AG09309 (cell line): ENCODE measurements around the gene JUP.

Source experiments
- DNase-seq: peaks from one replicate; pipeline ENCODE4 v3.0.0-alpha.2; 2010; ENCODE audit warnings: low read depth
- H3K4me3 ChIP-seq: 2 replicates; pipeline ENCODE4 v1.5.1; 2011; ENCODE audit warnings: mild to moderate bottlenecking, low read depth, low read length, moderate library complexity; ENCODE audit not compliant: control insufficient read depth
- TF ChIP-seq, protein P1 (sequence below): IDR thresholded peaks from 2 replicates; pipeline ENCODE4 v1.5.1; 2011; ENCODE audit warnings: mild to moderate bottlenecking, low read depth, low read length, inconsistent platforms; ENCODE audit not compliant: insufficient read depth, control insufficient read depth; ENCODE audit errors: missing control alignments

JUP gene

DNA sequence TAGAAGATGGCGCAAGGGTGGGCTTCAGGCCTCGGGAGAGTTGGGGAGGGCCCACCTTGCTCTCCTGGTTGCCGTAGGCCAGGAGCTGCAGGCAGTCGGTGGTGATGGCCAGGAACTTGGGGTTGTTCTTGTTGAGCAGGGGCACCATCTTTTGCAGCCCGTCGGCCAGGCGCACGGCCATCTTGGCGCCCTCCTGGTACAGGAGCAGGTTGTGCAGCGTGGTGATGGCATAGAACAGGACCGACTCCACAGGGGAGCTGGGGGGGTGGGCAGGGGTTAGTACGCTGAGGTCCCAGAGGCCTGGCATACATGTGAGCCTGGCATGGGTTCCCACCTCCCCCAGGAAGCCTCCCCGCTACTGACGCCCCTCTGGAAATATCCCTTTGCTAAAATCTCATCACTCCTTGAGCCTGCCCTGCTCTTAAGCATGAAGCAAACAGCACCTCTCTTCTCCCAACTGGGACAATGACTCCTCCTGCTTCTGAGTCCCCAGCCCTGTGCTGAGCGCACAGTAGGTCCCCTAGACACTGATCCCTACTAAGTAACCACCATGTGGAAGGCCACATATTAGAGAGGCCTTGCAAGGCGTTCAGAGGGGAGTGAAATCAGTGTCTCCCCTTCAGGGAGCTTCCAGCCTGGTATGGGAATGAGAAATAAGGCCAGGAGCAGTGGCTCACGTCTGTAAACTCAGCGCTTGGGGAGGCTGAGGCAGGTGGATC lies 19.0 kb downstream of the JUP start:
- no peak for DNase-seq
- no peak overlapping the region for H3K4me3 ChIP-seq
- TF ChIP-seq, protein P1, sequence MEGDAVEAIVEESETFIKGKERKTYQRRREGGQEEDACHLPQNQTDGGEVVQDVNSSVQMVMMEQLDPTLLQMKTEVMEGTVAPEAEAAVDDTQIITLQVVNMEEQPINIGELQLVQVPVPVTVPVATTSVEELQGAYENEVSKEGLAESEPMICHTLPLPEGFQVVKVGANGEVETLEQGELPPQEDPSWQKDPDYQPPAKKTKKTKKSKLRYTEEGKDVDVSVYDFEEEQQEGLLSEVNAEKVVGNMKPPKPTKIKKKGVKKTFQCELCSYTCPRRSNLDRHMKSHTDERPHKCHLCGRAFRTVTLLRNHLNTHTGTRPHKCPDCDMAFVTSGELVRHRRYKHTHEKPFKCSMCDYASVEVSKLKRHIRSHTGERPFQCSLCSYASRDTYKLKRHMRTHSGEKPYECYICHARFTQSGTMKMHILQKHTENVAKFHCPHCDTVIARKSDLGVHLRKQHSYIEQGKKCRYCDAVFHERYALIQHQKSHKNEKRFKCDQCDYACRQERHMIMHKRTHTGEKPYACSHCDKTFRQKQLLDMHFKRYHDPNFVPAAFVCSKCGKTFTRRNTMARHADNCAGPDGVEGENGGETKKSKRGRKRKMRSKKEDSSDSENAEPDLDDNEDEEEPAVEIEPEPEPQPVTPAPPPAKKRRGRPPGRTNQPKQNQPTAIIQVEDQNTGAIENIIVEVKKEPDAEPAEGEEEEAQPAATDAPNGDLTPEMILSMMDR = no peak

DNA sequence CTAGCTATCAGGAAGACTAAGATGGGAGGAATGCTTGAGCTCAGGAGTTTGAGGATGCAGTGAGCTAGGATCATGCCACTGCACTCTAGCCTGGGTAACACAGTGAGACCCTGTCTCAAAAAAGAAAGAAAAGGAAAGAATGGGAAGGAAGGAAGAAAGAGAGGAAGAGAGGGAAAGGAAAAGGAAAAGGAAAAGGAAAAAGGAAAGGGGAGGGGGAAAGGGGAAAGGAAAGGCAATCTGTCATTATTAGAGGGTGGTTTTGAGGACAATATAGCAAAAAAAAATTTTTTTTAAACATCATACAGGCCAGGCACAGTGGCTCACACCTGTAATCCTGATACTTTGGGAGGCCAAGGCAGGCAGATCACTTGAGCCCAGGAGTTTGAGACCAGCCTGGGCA lies 20.4 kb downstream of the JUP start:
- H3K4me3 ChIP-seq = no peak overlapping the region

DNA sequence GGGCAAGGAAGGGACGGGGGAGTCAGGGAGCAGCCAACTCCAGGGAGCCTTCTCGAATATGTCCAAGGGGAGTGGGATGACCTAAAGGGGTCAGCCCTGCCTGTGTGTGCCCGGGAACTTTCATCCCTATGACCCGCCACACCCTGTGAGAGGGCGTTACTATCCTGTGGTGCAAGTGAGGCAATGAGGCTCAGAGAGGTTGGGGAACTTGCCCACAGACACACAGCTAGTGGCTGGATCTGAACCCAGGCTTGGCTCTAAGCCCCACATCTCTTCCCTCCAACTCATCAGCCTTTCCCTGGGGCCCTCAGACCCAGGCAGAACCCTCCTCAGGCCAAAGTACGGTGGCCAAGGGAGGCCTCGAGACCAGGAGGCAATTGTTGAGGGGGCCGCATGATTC lies 23.2 kb downstream of the JUP start:
- no peak overlapping the region for H3K4me3 ChIP-seq
- TF ChIP-seq, protein P1 = no peak
- no peak for DNase-seq

More for the DNA sequence above, 20.4 kb downstream of the JUP start:
- DNase-seq = no peak
- TF ChIP-seq, protein P1 = no peak

DNA sequence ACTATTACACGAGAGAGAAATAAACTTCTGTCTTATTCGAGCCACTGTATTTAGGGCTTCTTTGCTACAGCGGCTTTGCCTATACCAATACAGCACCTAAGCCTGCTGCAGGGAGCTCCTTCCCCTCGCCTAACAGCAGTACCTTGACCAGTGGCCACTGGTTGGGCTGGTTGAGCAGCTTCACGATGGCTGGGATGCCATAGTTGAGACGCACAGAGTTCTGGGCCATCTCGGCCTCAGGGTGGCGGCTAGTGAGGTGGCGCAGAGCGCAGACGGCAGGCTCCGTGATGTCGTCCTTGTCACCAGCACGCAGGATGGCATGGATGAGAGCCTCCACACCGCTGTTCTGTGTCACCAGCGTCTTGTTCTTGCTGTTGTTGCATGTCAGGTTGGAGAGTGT lies 23.7 kb downstream of the JUP start:
- TF ChIP-seq, protein P1 = no peak
- no peak overlapping the region for H3K4me3 ChIP-seq
- no peak for DNase-seq

DNA sequence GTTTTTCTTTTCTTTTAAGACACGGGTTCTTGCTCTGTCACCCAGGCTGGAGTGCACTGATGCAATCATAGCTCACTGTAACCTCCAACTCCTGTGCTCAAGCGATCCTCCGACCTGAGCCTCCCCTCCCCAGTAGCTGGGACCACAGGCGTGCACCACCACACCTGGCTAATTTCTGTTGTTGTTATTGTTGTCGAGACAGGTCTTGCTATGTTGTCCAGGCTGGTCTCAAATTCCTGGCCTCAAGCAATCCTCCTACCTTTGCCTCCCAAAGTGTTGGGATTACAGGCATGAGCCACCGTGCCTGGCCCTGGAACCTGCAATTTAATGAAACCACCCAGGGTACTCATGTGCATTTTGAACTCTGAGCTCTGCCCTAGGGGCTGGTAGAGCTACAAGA lies 24.1 kb downstream of the JUP start:
- TF ChIP-seq, protein P1 = no peak
- no peak overlapping the region for H3K4me3 ChIP-seq
- DNase-seq = no peak

DNA sequence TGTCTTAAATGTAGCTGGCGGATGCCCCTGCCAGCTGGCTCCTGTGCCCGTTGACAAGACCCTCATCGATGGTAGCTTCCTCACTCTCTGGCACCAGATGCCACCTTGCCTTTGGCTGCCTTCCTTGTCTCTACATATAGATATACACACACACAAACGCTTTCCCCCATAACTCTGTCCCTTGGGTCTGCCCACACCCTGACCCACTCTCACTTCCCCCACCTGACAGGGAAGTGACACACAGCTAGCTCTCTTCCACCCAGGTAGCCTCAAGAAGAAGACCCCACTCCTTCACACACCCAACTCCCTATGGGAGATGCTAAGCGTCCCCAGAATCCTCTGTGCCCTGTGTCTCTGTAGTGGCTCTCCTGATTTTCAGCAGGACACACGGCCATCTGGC lies 25.6 kb downstream of the JUP start:
- TF ChIP-seq, protein P1 = no peak
- DNase-seq = no peak
- no peak overlapping the region for H3K4me3 ChIP-seq
